Measurements from ENCODE around the gene ROCK1. TPM values are rescaled to one million over a fixed set of nuclear protein-coding genes. Genes with fewer than 3 reads are reported as not detected.
A peak's percentile ranks its signal among the peaks of the same experiment; 100 is the strongest.
"Not testable (repeated sequence)": the region's sequence is repeated elsewhere in the genome, so short reads cannot be mapped to it uniquely, and the experiment has no call there.

The ROCK1 gene
- total and polyA plus RNA-seq, 5 donors from 2014 or later, result 26.9 to 125 (median 30.4) TPM

DNA sequence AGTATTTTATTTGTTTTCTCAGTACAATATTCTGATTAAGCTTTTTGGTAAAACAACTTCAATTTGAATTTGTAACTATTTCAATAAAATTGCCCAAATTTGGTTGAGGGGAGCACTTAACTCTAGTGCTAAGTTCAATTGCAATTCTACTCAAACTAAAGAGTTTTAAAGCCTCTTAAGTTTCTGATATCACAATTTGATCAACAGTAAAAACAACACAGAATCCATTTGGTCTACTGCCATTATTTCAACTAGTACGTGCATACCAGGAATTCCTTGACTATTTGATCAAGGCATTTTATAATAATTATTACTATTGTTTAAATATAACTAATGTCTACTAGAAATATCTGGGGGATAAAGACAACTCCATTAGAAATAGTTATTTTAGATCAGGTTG lies 150.9 kb downstream of the ROCK1 start:
- ATAC-seq (ENCODE audit: low read depth in 2 of 2) (no peak), DNase-seq (no peak)
- peaks cover 37% of the 10 kb centered on the region for H3K36me3 ChIP-seq (ENCODE audit: control insufficient read depth, insufficient read depth, low read length)
- H3K27ac ChIP-seq (ENCODE audit: insufficient read depth, low read length, poor library complexity, severe bottlenecking), result no peak overlapping the region
- Mint-ChIP-seq H3K36me3 (peaks cover 37% of the 10 kb centered on the region), H3K9me3 (peaks cover 0 to 2% (median 0%) of the 10 kb centered on the region in 7 donors), H3K27me3 (no peaks in the 10 kb centered on the region), H3K4me1 (peaks cover 0 to 6% (median 0%) of the 10 kb centered on the region in 4 donors), H3K4me3 (no peak overlapping the region), H3K27ac (no peak overlapping the region)
- H3K27me3 ChIP-seq (ENCODE audit: control insufficient read depth, insufficient read depth, low read length), result no peaks in the 10 kb centered on the region
- no peak overlapping the region for H3K4me3 ChIP-seq (ENCODE audit: low read depth, low read length)
- H3K4me1 ChIP-seq (ENCODE audit: control insufficient read depth, insufficient read depth, low read length, poor library complexity, severe bottlenecking), result no peaks in the 10 kb centered on the region
- H3K9me3 ChIP-seq (ENCODE audit: control insufficient read depth in 2 of 2, low read length in 2 of 2), result no peaks in the 10 kb centered on the region

DNA sequence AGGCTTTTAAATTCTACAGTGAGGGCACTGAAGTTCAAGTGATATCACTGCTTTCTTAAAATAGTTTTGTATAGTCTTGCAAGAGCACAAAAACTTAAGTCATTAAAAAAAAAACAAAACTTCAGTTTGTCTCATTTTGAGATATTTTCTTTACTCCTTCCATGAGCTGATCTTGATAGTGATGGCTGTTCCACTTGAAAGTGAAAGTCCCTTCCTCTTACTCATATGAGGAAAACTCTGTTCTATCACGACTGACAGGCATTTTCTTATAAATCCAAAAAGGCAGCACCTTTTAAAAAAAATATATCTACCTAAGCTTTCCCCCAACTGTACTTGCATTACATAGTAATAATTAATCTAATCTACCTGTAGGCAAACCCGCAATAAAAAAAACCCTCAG lies 160.8 kb downstream of the ROCK1 start:
- not testable (repeated sequence) for ATAC-seq (ENCODE audit: low read depth in 2 of 2); H3K27me3 ChIP-seq (ENCODE audit: control insufficient read depth, insufficient read depth, low read length); H3K36me3 ChIP-seq (ENCODE audit: control insufficient read depth, insufficient read depth, low read length); H3K4me3 ChIP-seq (ENCODE audit: low read depth, low read length); H3K27ac ChIP-seq (ENCODE audit: insufficient read depth, low read length, poor library complexity, severe bottlenecking); H3K9me3 Mint-ChIP-seq; H3K4me3 Mint-ChIP-seq; H3K9me3 ChIP-seq (ENCODE audit: control insufficient read depth in 2 of 2, low read length in 2 of 2); H3K27me3 Mint-ChIP-seq; H3K4me1 Mint-ChIP-seq; H3K4me1 ChIP-seq (ENCODE audit: control insufficient read depth, insufficient read depth, low read length, poor library complexity, severe bottlenecking)
- DNase-seq, result peak in 1 of 3 donors; percentile 17
- H3K27ac Mint-ChIP-seq, result peak overlapping the region in 1 of 3 donors; percentile 38
- peaks cover 11% of the 10 kb centered on the region for H3K36me3 Mint-ChIP-seq

Other genes with a start within 250 kb of the ROCK1 start
- not detected for gene GREB1L, start 130.4 kb upstream of the ROCK1 start, total RNA-seq
- gene GREB1L, start 130.4 kb upstream of the ROCK1 start, polyA plus RNA-seq, result under 1 TPM in 2 of 4 donors, not detected in 2; 0.05 to 0.10 TPM